NCI-H2227 (cell line): ENCODE measurements around the gene SALL1.

ENCODE experiments used
- DNase-seq: peaks from one replicate; lab custom pipeline; 2025; ENCODE audit not compliant: unreplicated experiment; lab: John Stamatoyannopoulos, UW

SALL1 gene

GRCh38 chr16:51150888-51151320, at the start of gene SALL1:
Gene SALL1 (minus strand): TSS chr16:51151270. CDS start chr16:51151241, 29 bp downstream.
- peak; percentile 22 for DNase-seq

DNA sequence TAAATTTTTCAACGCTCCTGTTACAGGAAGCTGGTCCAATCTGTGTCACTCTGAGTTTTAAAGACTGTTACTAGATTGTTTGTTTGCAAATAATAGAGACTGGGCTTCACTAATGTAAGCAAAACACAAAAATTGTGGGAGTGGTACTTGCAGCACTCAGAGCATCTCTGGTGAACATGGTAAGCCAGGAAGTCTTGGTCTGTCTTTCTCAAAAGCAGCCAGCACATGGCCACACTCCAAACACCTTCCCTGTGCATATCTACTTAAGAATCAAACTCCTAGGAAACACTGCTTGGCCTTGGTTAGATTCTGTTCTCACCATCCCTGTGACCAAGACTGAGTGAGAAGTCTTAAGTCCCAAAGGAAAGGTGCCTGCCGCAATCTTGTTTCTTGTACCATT, 49.7 kb upstream of the SALL1 start:
- no peak for DNase-seq

- DNase-seq: no peak
These were observed 47.1 kb upstream of the SALL1 start for GRCh38 chr16:51197953-51198748.

GRCh38 chr16:51193879-51194278, 42.8 kb upstream of the SALL1 start:
- DNase-seq: no peak

DNA sequence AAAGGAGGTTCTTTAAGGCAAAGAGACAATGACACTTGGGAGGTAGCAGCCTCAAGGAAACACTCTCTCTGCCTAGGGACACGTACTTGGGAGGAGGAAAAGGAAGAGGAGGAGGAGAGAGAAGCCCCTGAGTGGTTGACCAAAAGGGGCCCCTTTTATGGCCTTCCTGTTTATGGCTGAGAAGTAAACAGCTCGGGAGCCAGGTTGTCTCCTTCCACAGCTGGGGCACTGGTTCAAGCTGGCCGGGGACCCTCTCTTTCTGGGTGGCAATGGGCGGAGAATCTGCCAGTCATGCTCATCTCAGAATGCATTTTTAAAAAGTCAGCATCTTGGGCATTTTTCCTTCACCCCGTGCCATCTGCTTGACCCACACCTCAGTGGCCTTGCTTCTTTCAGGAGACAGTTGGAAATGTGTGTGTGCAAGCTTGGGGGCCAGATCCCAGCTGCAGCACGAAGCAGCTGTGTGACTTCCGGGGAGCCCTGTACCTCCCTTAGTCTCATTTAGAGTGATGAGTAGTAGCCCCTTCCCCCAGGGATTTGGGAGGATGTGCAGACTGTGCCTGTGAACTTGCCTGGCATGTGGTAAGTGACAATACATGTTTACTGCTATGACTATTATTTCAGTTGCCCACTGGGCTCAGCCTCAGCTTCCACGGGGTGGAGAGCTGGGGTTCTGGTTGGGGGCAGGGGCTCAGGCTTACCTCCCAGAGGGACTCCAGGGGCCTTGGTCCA, 33.8 kb upstream of the SALL1 start:
- no peak for DNase-seq

GRCh38 chr16:51181503-51181811, 30.4 kb upstream of the SALL1 start:
- no peak for DNase-seq

GRCh38 chr16:51180719-51181502, 29.8 kb upstream of the SALL1 start:
- DNase-seq: no peak

DNA sequence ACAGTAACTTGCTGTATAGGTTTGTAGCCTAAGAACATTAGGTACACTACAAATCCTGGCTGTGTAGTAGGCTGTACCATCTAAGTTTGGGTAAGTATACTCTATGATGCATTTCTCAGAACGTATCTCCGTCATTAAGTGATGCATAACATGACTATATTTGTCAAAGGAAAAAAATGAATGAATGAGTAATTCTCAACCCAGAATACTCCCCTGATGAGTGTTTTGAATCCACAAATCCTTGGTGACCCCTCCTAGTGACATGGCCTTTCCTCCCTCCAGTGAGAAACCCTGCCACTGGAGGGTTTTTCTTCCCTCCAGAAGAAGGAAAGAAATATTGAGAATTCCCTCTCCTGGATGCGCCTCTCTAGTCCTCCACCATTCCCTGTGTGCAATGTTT, 24.0 kb upstream of the SALL1 start:
- DNase-seq: no peak

- no peak for DNase-seq
These were observed 21.3 kb upstream of the SALL1 start for GRCh38 chr16:51172368-51172767.

DNA sequence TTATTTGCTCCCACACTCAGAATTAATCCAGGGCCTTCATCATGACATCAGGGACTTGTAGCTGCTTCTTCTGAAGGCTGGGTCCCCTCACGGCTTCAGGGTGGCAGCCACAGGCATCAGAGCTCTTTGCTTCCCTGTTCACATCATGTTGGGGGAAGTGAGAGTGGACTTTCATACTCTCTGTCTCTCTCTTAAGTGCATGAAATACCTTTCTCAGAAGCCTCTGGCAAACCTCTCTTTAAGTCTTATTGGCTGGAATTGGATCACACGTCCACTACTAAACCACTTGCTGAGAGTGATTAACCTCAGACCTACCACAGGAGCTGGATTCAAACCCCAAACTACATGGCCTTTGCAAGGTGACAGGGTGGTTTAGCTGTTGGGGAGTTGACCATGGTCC, 17.7 kb upstream of the SALL1 start:
- DNase-seq: no peak

GRCh38 chr16:51167170-51167895, 16.3 kb upstream of the SALL1 start:
- no peak for DNase-seq

DNA sequence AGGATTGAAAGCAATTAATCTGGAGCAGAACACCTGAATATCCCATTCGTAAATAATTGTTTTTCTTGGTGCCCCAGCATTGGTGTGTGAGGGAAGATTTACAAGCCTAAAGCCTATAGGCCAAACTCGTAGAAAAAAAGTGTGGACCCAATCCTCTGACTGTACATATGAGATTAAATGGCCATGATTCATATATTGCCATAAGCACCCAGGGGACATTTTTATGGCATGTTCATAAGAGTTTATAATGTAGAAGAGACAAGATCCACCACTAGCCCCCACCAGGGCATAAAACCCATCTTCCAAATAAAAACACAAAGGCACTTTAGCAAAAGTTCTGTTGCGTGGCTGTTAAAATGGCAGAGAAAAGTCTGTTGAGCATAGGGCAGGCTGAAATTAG, 15.5 kb upstream of the SALL1 start:
- no peak for DNase-seq

GRCh38 chr16:51166091-51166490, 15.0 kb upstream of the SALL1 start:
- no peak for DNase-seq

GRCh38 chr16:51165043-51165442, 14.0 kb upstream of the SALL1 start:
- DNase-seq: no peak

GRCh38 chr16:51164574-51164973, 13.5 kb upstream of the SALL1 start:
- no peak for DNase-seq

GRCh38 chr16:51163894-51164566, 13.0 kb upstream of the SALL1 start:
- DNase-seq: no peak

DNA sequence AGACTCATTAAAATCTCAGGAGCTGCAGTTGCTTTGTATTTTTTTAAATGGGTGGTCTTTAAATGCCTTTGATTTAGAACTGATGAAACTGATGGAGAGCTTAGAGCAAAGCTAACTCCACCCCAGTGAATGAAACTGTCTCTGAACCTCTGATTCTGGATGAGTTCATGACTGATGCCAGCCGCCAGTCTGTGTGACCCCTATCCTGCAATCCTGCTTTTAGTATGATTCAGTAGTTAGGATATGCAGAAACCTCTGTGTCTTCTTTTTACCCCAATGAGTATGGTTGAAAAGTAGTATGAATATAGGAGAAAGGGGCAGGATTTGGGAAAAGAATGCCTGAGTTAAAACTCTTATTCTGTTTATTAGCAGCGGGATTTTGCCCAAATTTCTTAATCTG, 12.3 kb upstream of the SALL1 start:
- no peak for DNase-seq

DNA sequence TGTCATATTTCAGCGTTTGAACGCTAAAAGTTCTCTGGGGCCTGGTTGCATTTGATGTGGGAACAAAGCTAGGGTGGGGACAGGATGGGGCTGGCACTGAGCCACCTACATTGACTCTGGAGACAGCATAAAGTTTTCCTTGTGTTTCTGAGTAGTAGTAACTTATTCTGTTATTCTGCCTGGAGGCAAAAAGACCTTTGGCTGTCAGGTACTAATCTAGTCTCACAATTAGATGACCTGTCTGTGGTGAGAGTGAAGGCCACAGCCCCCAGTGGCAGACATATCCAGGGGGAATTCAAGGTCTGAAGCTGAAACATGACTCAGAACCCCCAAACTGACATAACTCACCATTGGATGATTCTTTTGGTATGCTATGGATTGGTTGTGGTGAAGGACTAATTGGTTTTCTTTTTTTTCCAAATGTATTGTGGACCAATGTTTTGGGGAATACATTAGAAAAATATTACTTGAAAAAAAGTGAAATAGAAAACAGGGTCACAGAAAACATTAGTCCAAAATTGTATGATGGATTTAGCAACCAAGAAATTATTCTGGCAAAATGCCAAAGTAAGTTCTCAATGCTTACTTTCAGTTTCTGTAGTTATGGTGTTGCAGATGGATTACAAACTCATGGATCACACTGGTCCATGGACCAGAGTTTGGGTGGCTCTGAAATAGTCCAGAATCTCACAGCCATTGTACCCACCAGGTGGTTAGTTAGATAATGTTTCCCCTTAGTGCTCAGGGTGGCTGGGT, 10.5 kb upstream of the SALL1 start:
- DNase-seq: no peak

- DNase-seq: no peak
These were observed 8.8 kb upstream of the SALL1 start for GRCh38 chr16:51159865-51160264.

GRCh38 chr16:51159296-51159695, 8.2 kb upstream of the SALL1 start:
- DNase-seq: no peak
